IPS-18c (cell line): Measurements from ENCODE around the gene GOLGA6L10.
"Not testable (repeated sequence)": the region's sequence is repeated elsewhere in the genome, so short reads cannot be mapped to it uniquely, and the experiment has no call there.

Experiments
- H3K4me3 ChIP-seq: 2 replicates; pipeline ENCODE4 v1.7.0; 2013; ENCODE audit warnings: low read depth, mild to moderate bottlenecking, low read length, moderate library complexity; ENCODE audit not compliant: insufficient read depth
- H3K9me3 ChIP-seq: one replicate; pipeline ENCODE4 v1.6.1; 2013; ENCODE audit warnings: mild to moderate bottlenecking, low read length, moderate library complexity; ENCODE audit not compliant: control insufficient read depth, insufficient read depth

Gene GOLGA6L10

GRCh38 chr15:82327372-82327771 lies 21.9 kb downstream of the GOLGA6L10 start:
- H3K4me3 ChIP-seq, H3K9me3 ChIP-seq: not testable (repeated sequence)

- H3K9me3 ChIP-seq: not testable (repeated sequence)
Measured at GRCh38 chr15:82326896-82327295, 22.4 kb downstream of the GOLGA6L10 start.

GRCh38 chr15:82325646-82326045 lies 23.6 kb downstream of the GOLGA6L10 start:
- H3K4me3 ChIP-seq, H3K9me3 ChIP-seq: not testable (repeated sequence)

More at GRCh38 chr15:82326896-82327295, 22.4 kb downstream of the GOLGA6L10 start:
- H3K4me3 ChIP-seq: not testable (repeated sequence)

GRCh38 chr15:82324831-82325230 lies 24.4 kb downstream of the GOLGA6L10 start:
- H3K9me3 ChIP-seq, H3K4me3 ChIP-seq: not testable (repeated sequence)

- H3K9me3 ChIP-seq, H3K4me3 ChIP-seq: not testable (repeated sequence)
Measured at GRCh38 chr15:82322488-82322887, 26.8 kb downstream of the GOLGA6L10 start.

GRCh38 chr15:82320861-82321260 lies 28.4 kb downstream of the GOLGA6L10 start:
- not testable (repeated sequence) for H3K9me3 ChIP-seq, H3K4me3 ChIP-seq

GRCh38 chr15:82319522-82320278 lies 29.6 kb downstream of the GOLGA6L10 start:
- not testable (repeated sequence) for H3K4me3 ChIP-seq, H3K9me3 ChIP-seq

- H3K4me3 ChIP-seq, H3K9me3 ChIP-seq: not testable (repeated sequence)
Measured at GRCh38 chr15:82318281-82318680, 31.0 kb downstream of the GOLGA6L10 start.

GRCh38 chr15:82317516-82317915 lies 31.8 kb downstream of the GOLGA6L10 start:
- not testable (repeated sequence) for H3K4me3 ChIP-seq, H3K9me3 ChIP-seq

- Histone ChIP-seq H3K9me3 (peaks cover 2% of the 10 kb centered on the region), H3K4me3 (no peak overlapping the region)
Measured at GRCh38 chr15:82317091-82317489, 32.2 kb downstream of the GOLGA6L10 start.

- H3K9me3 ChIP-seq, H3K4me3 ChIP-seq: not testable (repeated sequence)
Measured at GRCh38 chr15:82316247-82317090, 32.8 kb downstream of the GOLGA6L10 start.

- Histone ChIP-seq H3K4me3 (no peak overlapping the region), H3K9me3 (peaks cover 2% of the 10 kb centered on the region)
Measured at GRCh38 chr15:82315519-82316246, 33.6 kb downstream of the GOLGA6L10 start.

GRCh38 chr15:82314769-82315518 lies 34.3 kb downstream of the GOLGA6L10 start:
- Histone ChIP-seq H3K4me3 (no peak overlapping the region), H3K9me3 (peaks cover 2% of the 10 kb centered on the region)

GRCh38 chr15:82313951-82314768 lies 35.1 kb downstream of the GOLGA6L10 start:
- not testable (repeated sequence) for H3K4me3 ChIP-seq, H3K9me3 ChIP-seq

- peaks cover 2% of the 10 kb centered on the region for H3K9me3 ChIP-seq
Measured at GRCh38 chr15:82313446-82313845, 35.8 kb downstream of the GOLGA6L10 start.

GRCh38 chr15:82312586-82313349 lies 36.5 kb downstream of the GOLGA6L10 start:
- H3K9me3 ChIP-seq: peaks cover 2% of the 10 kb centered on the region
- no peak overlapping the region for H3K4me3 ChIP-seq

More at GRCh38 chr15:82313446-82313845, 35.8 kb downstream of the GOLGA6L10 start:
- H3K4me3 ChIP-seq: no peak overlapping the region
